Measurements from ENCODE around the gene CCDC171. TPM values are rescaled to one million over a fixed set of nuclear protein-coding genes. Genes with fewer than 3 reads are reported as not detected.

Gene CCDC171
- total and polyA plus RNA-seq, 2 of the 13 experiments (the other 11 are each of a cell fraction or from before 2014, with no cell fraction given), result 0.95 to 2.5 TPM

GRCh38 chr9:15510789-15511575 is 41.9 kb upstream of the CCDC171 start, which contains the start of gene PSIP1 (continued):
- TF ChIP-seq ATF7 (IDR thresholded peaks at IDR 0.05), result peak; percentile 91
- no peak for TF ChIP-seq ATF7 (CRISPR knock-in tag; IDR thresholded peaks at IDR 0.05)
- TF ChIP-seq KDM6A (CRISPR knock-in tag; IDR thresholded peaks at IDR 0.05; ENCODE audit: low read depth), result 0 out of 2 replicates have a peak, but pooled peaks have one; percentile 3
- TF ChIP-seq ZNF691 (CRISPR knock-in tag; IDR thresholded peaks at IDR 0.05; ENCODE audit: borderline replicate concordance, low read depth), result peak; percentile 45
- TF ChIP-seq TP53 (CRISPR knock-in tag; conservative IDR thresholded peaks at IDR 0.05), result 0 out of 2 replicates have a peak, but pooled peaks have one; percentile 28
- no peak for TF ChIP-seq DMTF1 (CRISPR knock-in tag; IDR thresholded peaks at IDR 0.05)
- no peak for TF ChIP-seq SRF (IDR thresholded peaks at IDR 0.05; ENCODE audit: low read depth, low read length)
- TF ChIP-seq BRD4 (CRISPR knock-in tag; IDR thresholded peaks at IDR 0.05), result no peak
- TF ChIP-seq GLMP (CRISPR knock-in tag; IDR thresholded peaks at IDR 0.05; ENCODE audit: borderline replicate concordance), result no peak
- peak; percentile 61 for TF ChIP-seq SALL1 (CRISPR knock-in tag; IDR thresholded peaks at IDR 0.05)
- TF ChIP-seq CBX1 (IDR thresholded peaks at IDR 0.05; ENCODE audit: low read depth), result no peak
- TF ChIP-seq FOXK1 (CRISPR knock-in tag; IDR thresholded peaks at IDR 0.05; ENCODE audit: borderline replicate concordance, low read depth), result 0 out of 2 replicates have a peak, but pooled peaks have one; percentile 19
- 0 out of 2 replicates have a peak, but pooled peaks have one; percentile 27 for TF ChIP-seq ZNF253 (CRISPR knock-in tag; IDR thresholded peaks at IDR 0.05; ENCODE audit: borderline replicate concordance)
- no peak for TF ChIP-seq ZBTB46 (CRISPR knock-in tag; IDR thresholded peaks at IDR 0.05; ENCODE audit: borderline replicate concordance)
- 0 out of 2 replicates have a peak, but pooled peaks have one; percentile 27 for TF ChIP-seq ZNF543 (CRISPR knock-in tag; IDR thresholded peaks at IDR 0.05)
- no peak for TF ChIP-seq ZNF713 (CRISPR knock-in tag; IDR thresholded peaks at IDR 0.05)
- peak; percentile 76 to 86 for TF ChIP-seq HMGXB4 (CRISPR knock-in tag; IDR thresholded peaks at IDR 0.05; ENCODE audit: borderline replicate concordance in 1 of 2, low read depth in 1 of 2)
- TF ChIP-seq KDM2A (CRISPR knock-in tag; IDR thresholded peaks at IDR 0.05; ENCODE audit: borderline replicate concordance, low read depth), result peak; percentile 85
- TF ChIP-seq TBX3 (IDR thresholded peaks at IDR 0.05; ENCODE audit: borderline replicate concordance), result no peak; the same call in 1 of the 2 replicates
- peak; percentile 57; the same call in 1 of the 2 replicates for TF ChIP-seq ZNF768 (CRISPR knock-in tag; IDR thresholded peaks at IDR 0.05)

All from HepG2 (cell line).